Glomerular visceral epithelial cell (primary cell): ENCODE data around the gene ZMYND11.

Experiments used
- DNase-seq: peaks from one replicate; pipeline ENCODE4 v3.0.0-alpha.2; 2016; ENCODE audit errors: extremely low spot score

ZMYND11 gene

DNA sequence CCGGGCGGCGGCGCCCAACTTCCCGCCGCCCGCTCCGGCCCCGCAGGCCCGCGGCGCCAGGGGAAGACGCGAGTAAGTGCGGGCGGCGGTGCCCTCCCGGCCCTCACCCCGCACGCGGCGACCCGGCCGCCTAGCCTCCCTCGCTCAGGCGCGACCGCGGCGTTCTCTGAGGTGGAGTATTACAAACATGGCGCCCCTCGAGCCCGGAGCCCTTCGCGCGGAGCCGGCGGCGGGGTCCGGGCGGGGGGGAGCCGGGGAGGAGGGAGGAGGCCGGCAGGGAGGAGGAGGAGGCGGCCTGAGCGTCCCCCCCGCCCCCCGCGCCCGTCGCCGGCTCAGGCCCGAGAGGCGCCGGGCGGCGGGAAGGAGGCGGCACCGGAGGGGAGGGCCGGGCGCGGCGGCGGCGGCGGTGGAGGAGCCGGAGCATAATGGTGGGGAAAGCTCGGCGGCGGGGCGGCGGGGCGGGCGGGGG lies at the start of gene ZMYND11:
Gene ZMYND11, plus strand, starts transcription at position 324 of the 469 bp plus-strand sequence. CDS start 44,558 bp downstream, outside the sequence.
- peak; percentile 78 for DNase-seq

DNA sequence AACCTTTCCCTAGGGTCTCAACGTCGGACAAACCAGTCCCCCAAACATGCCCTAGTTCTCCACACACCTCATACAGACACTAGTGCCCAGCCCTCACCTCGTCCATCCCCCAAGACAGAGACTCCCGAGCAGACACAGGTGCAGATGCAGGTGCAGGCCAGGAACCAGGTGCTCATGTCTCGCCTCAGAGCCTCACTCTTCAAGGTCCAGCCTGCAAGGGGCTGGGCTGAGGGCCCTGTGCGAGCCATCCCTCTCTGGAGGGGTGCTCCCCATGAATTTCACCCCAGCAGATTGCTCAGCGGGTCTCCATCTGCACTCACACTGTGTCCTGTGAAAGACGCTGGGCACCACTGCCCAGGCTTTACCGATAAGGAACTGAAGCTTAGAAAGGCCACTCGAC lies 49.2 kb upstream of the ZMYND11 start:
- no peak for DNase-seq

DNA sequence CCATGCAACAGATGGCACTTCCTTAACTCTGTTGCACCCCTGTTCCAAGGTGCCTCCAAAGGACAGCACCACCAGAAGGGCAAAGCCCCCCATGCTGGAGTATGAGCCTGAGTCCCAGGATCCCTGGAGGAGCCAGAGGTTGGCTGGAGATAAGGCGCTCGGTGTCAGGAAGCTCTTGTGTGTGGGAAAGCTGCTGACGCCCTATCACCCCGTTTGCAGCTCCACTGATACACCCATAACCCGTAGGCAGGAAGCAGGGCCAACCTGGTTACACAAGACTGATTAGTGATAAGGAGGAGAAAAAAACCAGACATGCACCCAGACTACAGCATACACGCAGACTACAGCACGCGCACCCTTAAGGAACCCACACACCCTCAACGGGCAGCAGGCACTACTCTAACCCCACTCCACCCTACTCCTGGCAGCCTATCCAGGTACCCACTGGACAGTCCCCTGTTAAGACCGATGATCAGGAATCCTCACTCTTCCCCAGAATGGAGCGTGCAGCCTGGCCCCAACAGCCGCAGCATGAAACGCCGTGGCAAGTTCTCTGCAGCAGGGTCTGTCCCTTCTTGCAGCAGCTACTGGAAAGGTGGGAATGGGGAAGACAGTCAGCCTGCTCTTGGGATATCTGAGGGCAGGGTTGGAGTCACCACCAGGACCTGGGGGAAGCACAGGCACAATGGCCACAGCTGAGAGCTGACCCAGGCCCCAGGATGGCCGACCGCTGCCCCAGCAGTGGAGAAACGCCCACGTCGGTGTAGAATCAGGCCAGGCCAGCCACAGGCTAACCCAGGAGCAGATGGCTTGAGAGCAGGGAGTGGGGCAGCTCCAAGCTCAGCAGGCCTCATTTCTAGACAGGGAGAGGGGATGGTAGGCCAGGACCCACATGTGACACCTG lies 47.8 kb upstream of the ZMYND11 start:
- no peak for DNase-seq

DNA sequence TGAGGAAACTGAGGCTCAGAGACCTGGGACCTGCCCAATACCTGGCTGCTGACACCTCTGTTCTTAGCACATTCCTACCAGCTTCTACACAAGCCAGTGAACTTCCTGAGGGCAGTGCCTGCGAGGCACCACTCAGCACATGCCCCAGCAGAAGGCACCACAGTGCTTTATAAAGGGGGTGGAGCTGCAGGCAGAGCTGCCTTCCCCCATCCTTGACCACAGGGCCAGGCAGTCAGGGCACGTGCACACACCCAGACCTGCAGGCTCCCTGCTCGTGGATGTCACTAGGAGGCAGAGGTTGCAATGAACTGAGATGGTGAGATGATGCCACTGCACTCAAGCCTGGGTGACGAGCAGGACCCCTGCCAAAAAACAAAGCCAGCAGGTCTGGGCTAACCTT lies 47.0 kb upstream of the ZMYND11 start:
- no peak for DNase-seq

DNA sequence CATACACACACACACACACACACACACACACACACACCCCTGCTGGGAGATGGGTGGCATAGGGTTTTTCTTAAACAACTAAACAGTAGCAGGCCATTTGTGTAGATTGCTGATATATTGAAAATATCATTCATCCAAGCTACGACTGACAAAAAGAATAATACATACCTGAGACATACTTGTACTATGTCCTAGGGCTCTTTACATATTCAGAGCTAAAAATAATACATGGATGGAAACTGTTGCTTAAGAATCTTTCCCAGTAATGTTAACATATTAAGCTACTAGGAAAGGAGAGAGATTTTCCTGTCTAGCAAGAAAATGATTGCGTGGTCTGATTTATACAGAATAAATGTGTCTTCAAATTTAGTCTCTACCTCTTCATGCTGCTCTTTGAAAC lies 46.0 kb upstream of the ZMYND11 start:
- DNase-seq: no peak

DNA sequence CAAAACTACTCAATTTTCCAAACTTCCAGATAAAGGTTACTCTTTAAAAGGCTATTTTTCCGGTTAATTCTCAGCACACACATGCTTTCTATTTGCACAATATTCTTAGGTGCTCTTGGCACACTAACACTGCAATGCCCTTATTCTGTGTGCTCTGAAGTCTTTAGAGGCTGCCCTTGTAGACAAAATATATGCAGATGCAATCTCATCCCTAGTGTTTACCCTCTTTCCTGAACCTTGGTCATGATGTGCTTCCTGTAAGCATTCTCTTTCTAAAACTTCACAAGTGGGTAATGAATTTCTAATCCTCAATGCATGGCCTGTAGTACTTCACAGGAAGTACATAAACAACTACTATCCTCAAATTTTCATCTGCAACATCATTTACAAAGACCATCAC lies 45.1 kb upstream of the ZMYND11 start:
- DNase-seq: no peak

DNA sequence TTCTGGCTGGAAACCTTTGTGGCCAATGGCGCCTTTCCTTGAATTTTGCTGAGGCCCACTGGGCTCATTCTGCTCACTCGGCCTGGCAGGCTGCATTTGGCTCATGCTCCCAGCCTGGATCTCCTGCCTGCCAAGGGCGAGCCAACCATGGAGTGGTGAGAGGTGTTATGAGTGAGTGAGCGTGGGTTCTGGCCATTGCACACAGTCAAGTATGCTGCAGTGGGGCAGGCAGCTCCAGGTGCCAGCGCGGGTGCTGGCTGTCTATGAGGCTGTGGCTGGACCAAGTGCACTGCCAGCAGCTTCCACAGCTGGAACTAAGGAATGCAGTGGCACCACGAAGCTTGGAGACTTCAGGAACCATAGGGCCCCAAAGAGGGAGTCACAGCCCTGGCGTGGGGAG lies 43.9 kb upstream of the ZMYND11 start:
- DNase-seq: no peak

DNA sequence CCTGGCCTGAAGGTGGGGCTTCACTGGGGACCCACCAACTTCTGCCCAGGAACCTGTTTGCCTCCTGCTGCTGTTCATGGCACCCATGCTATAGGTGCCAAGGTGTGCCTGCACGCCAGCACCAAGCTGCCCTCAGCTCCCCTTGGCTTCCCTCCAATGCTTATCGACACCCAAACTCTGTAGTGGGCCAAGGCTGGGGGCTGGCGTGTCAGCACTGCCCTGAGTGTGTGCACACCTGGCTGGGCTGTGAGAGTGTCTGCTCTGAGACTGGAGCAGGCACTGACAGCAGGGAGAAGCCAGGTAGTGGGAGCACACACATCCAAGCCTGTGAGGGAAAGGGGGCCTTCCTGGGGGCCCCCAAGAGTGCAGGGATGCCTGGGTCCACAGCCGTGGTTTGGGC lies 43.1 kb upstream of the ZMYND11 start:
- DNase-seq: no peak

DNA sequence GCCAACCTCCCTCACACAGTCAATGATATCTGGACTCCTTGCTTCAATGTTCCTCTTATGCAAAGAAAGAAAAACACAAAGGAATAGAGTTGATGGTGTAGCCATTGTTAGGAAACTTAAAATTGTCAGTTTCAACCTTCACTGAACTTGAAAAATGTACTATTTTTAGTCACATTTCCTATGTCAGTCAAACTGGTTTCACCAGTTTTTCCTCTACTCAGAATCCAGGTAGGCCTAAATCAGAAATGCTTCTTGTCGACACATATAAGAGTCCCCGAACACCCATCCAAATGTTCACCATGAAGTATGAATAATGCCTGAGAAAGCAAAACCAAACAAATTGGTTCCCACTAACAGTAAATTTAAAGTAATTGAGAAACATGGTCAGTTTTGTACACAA lies 42.4 kb upstream of the ZMYND11 start:
- no peak for DNase-seq

DNA sequence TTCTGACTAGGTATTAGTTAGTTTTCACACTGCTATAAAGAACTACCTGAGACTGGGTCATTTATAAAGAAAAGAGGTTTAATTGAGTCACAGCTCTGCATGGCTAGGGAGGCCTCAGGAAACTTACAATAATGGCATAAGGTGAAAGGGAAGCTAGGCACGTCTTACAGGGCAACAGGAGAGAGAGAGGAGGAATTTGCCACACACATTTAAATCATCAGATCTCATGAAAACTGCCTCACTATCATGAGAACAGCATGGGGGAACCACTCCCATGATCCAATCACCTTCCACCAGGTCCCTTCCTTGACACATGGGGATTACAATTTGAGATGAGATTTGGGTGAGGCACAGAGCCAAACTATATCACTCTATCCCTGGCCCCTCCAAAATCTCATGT lies 40.6 kb upstream of the ZMYND11 start:
- no peak for DNase-seq

DNA sequence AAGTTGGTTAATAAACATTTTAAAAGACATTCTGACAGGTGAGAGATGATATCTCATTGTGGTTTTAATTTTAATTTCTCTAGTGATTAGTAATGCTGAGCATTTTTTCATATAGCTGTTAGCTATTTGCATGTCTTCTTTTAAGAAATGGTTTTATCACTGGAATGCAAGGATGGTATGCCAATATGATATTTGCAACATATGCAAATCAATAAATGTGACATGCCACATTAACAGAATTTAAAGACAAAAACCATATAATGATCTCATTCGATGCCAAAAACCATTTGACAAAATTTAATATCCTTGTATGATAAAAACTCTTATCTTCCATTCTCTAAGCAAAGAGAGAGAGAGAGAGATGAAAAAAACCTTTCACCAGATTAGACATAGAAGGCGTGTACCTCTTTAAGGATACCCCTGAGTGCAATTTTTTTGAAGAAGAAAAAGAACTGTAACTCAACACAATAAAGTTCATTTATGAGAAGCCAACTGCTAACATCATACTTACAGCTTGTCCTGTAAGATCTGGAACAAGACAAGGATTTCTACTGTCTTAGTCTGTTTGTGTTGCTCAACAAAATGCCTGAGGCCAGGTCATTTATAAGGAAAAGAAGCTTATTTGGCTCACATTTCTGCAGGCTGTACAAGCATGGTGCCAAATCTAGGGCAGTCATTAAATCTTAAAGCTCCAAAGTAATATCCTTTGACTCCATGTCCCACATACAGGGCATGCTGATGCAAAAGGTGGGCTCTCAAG lies 39.7 kb upstream of the ZMYND11 start:
- DNase-seq: no peak

DNA sequence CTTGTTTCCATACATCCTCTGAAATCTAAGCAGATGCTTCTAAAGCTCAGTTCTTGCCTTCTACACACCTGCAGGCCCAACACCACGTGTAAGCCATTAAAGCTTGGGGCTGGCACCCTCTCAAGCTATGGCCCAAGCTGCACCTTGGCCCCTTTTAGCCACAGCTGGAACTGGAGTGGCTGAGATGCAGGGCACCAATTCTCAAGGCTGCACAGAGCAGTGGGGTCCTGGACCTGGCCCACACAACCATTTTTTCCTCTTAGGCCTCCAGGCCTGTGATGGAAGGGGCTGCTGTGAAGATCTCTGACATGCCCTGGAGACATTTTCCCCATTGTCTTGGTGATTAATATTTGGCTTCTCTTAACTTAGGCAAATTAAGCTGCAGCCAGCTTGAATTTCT lies 38.8 kb upstream of the ZMYND11 start:
- DNase-seq: no peak

DNA sequence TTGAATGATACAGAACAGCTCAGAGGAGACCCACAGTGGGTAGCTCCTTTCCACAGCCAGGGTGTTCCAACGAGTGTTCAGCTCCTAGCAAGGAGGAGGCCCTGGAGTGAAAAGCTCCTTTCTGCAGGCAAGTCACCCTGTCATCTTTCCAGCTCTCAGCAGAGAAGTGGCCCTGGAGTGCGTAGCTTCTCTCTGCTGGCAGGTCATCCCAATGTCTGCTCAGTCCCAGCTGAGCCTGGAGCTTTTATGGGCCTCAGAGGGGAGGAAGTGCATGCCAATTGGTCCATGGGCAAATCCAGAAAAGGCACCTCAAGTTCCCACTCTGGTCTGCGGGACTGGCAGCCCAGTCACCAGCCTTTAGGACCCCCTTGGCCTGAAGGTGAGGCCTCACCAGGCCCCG lies 30.8 kb upstream of the ZMYND11 start:
- DNase-seq: no peak

DNA sequence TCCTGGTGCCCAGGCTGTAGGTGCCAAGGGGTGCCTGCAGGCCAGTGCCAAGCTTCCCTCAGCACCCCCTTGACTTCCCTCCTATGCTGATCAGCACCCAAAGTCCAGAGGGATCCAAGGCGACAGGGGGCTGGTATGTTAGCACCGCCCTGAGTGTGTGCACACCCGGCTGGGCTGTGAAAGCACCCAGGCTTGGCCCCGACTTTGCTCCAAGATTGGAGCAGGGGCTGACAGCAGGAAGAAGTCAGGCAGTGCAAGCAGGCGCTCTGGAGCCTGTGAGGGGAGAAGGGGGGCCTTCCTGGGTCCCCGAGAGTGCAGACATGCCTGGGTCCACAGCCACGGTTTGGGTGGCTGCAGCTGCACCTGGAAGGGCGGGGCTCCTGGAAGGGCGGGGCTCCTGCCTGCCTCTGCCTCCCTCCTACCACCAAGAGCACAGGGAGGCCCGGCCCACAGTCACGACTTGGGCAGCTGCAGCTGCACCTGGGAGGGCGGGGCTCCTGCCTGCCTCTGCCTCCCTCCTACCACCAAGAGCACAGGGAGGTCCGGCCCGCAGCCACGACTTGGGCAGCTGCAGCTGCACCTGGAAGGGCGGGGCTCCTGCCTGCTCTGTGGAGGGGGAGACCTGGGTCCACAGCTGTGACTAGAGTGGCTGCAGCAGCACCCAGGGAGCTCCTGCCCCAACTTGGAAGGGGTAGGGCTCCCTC lies 30.2 kb upstream of the ZMYND11 start:
- DNase-seq: no peak

DNA sequence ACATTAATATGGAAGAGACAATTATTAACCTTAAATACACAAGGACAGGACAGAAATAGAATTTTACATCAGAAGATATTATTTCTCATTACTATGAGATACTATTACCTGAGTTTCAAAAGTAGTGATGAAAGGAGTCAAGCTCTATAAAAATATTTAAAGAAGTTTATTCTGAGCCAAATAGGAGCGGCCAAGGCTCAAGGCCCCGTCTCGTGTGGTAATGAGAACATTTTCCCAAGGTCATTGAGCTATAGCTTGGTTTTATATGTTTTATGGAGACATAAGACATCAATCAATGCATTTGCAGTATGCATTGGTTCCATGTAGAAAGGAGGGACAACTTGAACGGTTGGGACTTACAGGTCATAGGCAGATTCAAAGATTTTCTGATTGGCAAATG lies 29.4 kb upstream of the ZMYND11 start:
- no peak for DNase-seq

DNA sequence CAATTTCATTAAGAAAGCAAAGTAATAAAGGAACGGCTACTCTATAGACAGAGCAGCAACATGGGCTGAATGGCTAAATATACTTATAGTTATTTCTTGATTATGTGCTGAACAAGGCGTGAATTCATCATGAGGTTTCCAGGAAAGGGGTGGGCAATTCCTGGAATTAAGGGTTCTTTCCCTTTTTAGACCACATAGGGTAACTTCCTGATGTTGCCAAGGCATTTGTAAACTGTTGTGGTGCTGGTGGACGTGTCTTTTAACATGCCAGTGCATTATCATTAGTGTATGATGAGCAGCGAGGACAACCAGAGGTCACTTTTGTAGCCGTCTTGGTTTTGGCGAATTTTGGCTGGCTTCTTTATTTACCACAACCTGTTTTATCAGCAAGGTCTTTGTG lies 28.5 kb upstream of the ZMYND11 start:
- no peak for DNase-seq

DNA sequence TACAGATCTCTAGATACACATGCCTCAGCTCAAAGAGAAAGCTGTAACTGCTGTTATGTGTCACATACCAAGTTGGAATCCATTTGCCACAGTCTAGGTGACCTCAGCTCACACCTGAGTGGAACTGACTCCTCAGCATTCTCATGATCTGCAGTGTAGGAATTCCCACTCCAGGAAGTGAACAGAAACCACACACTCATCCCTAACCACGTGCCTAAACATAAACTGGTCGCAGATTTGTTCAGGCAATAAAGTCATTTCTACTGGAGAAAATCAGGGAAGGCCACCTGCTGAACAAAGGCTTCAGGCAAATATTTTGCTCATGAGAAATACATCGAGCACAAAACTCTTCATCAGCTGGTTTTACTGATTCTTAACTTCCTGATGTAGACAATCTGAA lies 23.0 kb upstream of the ZMYND11 start:
- DNase-seq: peak; percentile 74

DNA sequence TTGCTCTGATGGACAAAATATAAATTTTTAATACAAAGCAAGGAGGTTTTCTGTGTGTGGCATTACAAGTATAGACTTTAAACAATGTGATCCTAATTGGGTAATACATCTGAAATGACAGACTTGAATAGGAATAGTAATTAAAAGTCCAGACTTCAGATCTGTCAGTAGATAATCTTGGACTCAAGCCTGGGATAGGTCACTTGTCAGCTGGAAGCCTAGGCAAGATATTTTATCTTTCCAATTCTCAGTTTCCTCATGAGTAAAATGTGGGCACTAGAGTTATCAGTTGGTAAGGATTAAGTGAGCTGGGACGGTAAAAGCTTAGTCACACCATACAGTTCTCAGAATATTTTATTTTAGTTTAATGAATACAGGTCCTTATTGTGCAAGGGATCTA lies 10.4 kb upstream of the ZMYND11 start:
- no peak for DNase-seq

DNA sequence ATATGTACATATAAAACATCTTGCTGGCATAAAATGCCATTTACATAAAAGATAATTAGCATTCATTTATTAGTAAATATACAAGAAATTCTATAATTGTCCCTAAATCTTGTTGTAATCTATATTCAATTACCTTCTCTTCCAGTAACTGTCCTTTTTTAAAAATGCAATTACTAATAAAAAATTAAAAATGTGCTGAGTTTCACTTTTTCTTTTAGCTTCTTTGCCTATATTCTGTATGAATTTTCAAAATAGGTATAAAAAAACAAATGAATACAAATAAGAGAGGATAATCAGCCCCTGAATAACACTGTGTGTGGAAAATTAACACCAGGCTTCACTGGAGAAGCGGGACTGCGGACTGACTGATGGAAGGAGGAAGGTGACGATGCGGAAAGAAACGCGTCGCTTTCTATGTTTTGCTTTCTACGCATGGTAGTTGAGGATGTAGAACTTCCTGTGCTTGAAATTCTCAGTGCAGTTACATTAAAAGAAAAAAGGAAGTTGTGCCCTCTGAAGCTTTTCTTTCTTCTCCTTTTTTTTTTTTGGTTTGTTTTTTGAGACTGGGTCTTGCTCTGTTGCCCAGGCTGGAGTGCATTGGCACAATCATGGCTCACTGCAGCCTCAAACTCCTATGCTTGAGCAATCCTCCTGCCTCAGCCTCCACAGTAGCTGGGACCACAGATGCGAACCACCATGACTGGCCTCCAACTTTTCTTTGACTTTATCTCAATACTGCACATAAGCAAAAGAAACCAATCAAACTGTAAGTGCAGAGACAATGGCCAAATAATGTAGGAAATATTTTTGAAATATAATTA lies 7.4 kb upstream of the ZMYND11 start:
- no peak for DNase-seq

DNA sequence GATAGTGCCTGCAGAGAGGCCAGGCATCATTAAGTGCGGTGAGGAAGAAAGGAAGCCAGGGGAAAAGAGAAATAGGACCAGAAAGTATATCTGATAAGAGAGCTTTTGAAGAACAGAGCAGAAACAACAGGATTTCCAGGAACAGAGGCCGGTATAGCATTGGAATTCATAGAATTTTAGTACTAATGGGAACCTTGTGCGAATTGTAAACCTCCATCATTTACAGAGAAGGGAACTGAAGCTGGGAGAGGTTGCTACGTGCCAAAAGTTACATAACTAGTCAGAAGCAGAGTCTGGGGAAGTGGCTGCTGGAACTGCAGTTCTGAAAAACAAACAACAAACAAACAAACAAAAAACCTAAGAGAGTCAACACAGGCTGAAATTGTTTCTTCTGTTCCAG lies 5.4 kb upstream of the ZMYND11 start:
- no peak for DNase-seq
